Fibroblast of villous mesenchyme (primary cell): ENCODE results near the gene KATNAL1. TPM values are rescaled to one million over a fixed set of nuclear protein-coding genes. Genes with fewer than 3 reads are reported as not detected.

ENCODE experiments used
- DNase-seq: peaks from one replicate; pipeline ENCODE4 v3.0.0-alpha.2; 2010; ENCODE audit warnings: low read depth
- H3K4me3 ChIP-seq: 2 replicates; pipeline ENCODE4 v1.5.1; 2011; ENCODE audit warnings: low read depth, mild to moderate bottlenecking, low read length
- CTCF ChIP-seq: IDR thresholded peaks from 2 replicates; pipeline ENCODE4 v1.5.1; 2012; ENCODE audit warnings: low read depth, mild to moderate bottlenecking, low read length; ENCODE audit not compliant: insufficient read depth
- total RNA-seq: library from RNA; depleted of rRNA; stranded (reverse); fragments of >200 nt; gene quantifications from 2 replicates; pipeline ENCODE4 v1.2.3, GENCODE V29; 2012

The KATNAL1 gene
- total RNA-seq, 1 donor, result 35.4 TPM

- peak; percentile 8 for DNase-seq
- H3K4me3 ChIP-seq, result no peak overlapping the region
- TF ChIP-seq CTCF, result no peak
These were observed 112.4 kb downstream of the KATNAL1 start for GRCh38 chr13:30194906-30195305.

- DNase-seq, result no peak
- H3K4me3 ChIP-seq, result no peak overlapping the region
- no peak for TF ChIP-seq CTCF
These were observed 113.8 kb downstream of the KATNAL1 start for GRCh38 chr13:30193279-30194234.

GRCh38 chr13:30192320-30193093 is 114.8 kb downstream of the KATNAL1 start:
- H3K4me3 ChIP-seq, result no peak overlapping the region
- DNase-seq, result no peak
- no peak for TF ChIP-seq CTCF

DNA sequence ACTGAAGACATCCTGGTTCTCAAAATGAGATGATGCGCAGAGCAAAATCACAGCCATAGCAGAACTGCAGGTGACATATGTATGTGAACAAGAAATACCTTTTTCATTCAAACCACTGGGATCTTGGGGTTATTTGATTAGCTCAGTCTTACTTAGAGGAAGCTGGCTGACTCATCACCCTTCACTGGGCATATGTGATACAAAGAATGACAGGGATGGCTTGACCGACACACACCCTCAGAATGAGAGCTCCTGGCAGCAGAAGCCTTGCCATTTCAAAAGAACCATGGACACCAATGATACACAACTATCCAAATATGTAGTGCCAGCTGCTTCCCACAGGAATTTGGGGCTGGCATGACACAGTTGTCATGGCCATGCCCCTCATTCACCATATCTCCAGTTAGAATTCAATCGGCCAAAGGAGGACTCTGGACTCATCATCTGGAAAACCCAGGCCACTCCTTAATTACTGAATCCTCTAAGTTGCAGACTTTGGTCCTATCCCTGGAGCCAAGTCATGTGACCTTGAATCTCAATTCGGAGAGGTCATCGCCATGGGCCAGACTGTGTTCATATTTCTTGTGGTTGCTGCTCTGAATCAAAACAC is 115.8 kb downstream of the KATNAL1 start:
- no peak for TF ChIP-seq CTCF
- DNase-seq, result no peak
- H3K4me3 ChIP-seq, result no peak overlapping the region

GRCh38 chr13:30186634-30187415 is 120.5 kb downstream of the KATNAL1 start:
- TF ChIP-seq CTCF, result no peak
- no peak overlapping the region for H3K4me3 ChIP-seq
- DNase-seq, result no peak
